HL-60 (cell line): ENCODE results near the gene RTN4R.

Experiments
- CTCF ChIP-seq: IDR thresholded peaks from one replicate; pipeline ENCODE4 v1.5.1; 2011; ENCODE audit warnings: low read length, control low read depth, inconsistent platforms; ENCODE audit not compliant: insufficient read depth
- GABPA ChIP-seq: IDR thresholded peaks from 2 replicates; pipeline ENCODE4 v1.6.1; 2012; ENCODE audit warnings: low read depth
- POLR2AphosphoS5 ChIP-seq: IDR thresholded peaks from 2 replicates; pipeline ENCODE4 v1.6.1; 2012; ENCODE audit warnings: low read depth
- REST ChIP-seq: IDR thresholded peaks from 2 replicates; pipeline ENCODE4 v1.6.1; 2012; ENCODE audit warnings: low read depth; ENCODE audit not compliant: insufficient replicate concordance
- SPI1 ChIP-seq: IDR thresholded peaks from 2 replicates; pipeline ENCODE4 v1.6.1; 2012; ENCODE audit warnings: low read depth, mild to moderate bottlenecking, borderline replicate concordance

DNA sequence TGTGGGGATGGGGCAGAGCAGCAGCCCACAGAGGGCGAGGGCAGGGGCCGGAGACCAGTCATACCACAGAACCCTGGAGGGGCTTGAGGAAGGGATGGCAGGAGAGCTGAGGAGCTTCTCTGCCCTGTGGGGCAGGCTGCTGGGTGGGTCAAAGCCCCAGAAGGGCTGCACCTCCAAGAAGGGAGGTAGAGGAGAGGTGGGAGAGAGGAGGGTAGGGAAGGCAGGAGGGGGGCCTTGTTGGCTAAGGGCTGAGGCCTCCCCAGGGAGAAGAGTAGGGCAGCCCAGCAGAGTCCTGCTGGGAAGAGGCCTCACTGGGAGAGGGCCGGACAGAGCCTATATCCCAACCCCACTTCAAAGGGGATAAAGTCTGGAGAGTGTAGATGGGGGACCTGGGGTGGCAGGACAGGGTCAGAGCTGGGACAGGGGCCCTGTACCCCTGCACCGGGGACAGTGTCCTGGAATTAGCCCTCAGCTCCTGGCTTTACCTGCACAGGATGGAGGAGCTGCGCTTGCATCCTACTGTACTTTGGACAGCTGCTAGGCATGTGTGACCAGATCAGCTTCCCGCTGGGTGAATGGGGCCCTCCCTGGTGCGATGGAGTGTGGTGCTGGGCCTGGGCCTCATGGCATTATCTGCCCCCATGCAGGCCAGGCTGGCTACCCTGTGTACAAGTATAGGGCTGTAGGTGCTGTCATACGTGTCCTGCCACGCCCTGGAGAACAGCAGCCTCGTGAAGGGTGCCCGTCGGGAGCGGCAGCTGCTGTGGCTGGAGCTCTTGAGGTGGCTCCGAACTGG is 44.5 kb upstream of the RTN4R start:
- TF ChIP-seq CTCF = no peak
- no peak for TF ChIP-seq REST
- no peak for TF ChIP-seq POLR2AphosphoS5
- no peak for TF ChIP-seq GABPA
- TF ChIP-seq SPI1 = no peak
